Activated T-helper 2 cell treated with anti-CD3 and anti-CD28 coated beads, Interferon-gamma antibody, Interleukin-2, Interleukin-4, amounts not matched to agents 10 μg/mL and 5 μg/mL and 100 μg/mL, durations not matched to agents 14 hours and 24 hours and 36 hours (primary cell): Measurements from ENCODE around the gene ZBTB40. TPM values are rescaled to one million over a fixed set of nuclear protein-coding genes. Genes with fewer than 3 reads are reported as not detected.
A peak's percentile ranks its signal among the peaks of the same experiment; 100 is the strongest.

Experiments used
- DNase-seq: peaks from one replicate; pipeline ENCODE4 v3.0.0; 2021; ENCODE audit warnings: low spot score
- H3K27ac Mint-ChIP-seq: one replicate; pipeline ENCODE4 v1.8.0; 2021; ENCODE audit warnings: mixed read lengths
- H3K27me3 Mint-ChIP-seq: one replicate; pipeline ENCODE4 v1.8.0; 2021; ENCODE audit warnings: low read depth, mixed read lengths
- H3K36me3 Mint-ChIP-seq: one replicate; pipeline ENCODE4 v1.8.0; 2021; ENCODE audit warnings: low read depth, mixed read lengths
- H3K4me1 Mint-ChIP-seq: one replicate; pipeline ENCODE4 v1.8.0; 2021; ENCODE audit warnings: low read depth, mixed read lengths
- H3K4me3 Mint-ChIP-seq: one replicate; pipeline ENCODE4 v1.8.0; 2021; ENCODE audit warnings: low read depth, mild to moderate bottlenecking, moderate library complexity, mixed read lengths
- H3K9me3 Mint-ChIP-seq: one replicate; pipeline ENCODE4 v1.8.0; 2021; ENCODE audit warnings: mixed read lengths
- intact Hi-C: fragments of 100-400 bp; cut with micrococcal nuclease; formaldehyde crosslinking; loops from one replicate; pipeline ENCODE4 v1.15.1; 2023
- total RNA-seq: library from RNA; stranded (reverse); gene quantifications from 2 replicates; pipeline ENCODE4 v1.2.3, GENCODE V29; 2022

ZBTB40 gene
- total RNA-seq, 1 donor from 2014 or later, result 17.6 TPM

DNA sequence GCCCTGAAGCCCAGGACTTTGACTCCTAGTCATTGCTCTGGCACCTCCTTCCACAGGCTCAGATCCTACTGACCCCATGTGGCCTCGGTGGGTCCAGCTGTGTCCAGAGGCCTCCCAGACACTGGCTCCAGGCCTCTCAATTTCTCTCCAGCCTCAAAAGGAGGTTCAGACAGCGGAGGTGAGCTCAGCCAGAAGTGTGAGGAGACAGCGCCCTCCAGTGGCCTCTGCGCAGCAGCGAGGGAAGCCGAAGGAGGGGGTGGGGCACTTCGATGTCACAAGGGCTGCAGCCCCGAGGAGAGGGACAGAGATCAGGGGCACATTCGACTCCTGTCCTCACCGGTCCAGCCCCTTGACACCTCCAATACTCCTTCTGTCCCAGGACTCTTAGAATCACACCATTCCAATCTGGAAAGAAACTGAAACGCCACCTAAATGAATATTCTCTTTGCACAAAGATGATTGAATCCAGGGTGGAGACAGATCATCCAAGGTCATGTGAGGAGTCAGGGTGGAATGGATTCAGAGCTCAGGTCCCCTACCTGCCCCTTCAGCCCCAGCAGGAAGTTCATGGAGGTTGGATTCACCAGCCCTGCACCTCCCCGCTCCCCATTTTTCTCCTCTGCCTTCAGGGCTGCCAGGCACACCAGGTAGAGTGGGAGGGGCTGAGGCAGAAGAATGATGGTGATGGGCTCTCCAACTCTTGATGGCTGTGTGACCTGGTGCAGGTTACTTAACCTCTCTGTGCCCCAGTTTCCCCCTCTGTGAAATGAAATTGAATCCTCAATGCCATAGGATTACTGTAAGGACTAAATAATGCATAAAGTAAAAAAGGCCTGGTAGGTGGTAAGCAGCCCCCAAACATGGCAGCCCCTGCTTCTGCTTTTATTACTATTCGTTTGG, 34.8 kb upstream of the ZBTB40 start:
- Mint-ChIP-seq H3K4me1 (no peaks in the 10 kb centered on the region), H3K9me3 (no peaks in the 10 kb centered on the region), H3K4me3 (no peak overlapping the region), H3K27ac (no peak overlapping the region), H3K36me3 (no peaks in the 10 kb centered on the region), H3K27me3 (peaks cover 18% of the 10 kb centered on the region)
- intact Hi-C loops, result loop anchor here (1.0 kb wide), 1 partner anchor 285 kb away; no protein-coding TSS in a partner anchor
- peak; percentile 62 for DNase-seq

DNA sequence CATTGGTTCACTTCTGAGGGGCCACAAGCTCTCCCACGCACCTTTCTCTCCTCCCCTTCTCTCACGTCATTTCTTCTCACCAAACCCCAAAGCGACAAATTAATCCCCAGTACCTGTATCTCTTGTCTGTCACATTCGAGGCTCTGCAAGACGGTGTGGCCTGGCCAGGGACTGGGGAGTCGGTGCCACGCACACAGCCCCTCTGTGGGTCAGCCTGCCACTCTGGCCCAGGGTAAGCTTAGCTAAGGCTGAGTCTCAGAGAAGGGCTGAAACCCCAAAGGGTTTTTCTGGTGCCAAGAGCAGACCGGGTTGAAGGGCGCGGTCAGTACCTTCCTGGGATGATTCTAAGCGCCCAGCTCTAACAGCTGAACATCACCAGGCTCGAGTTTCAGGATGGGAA, 34.2 kb upstream of the ZBTB40 start:
- intact Hi-C loops, result no loop called here
- Mint-ChIP-seq H3K4me1 (no peaks in the 10 kb centered on the region), H3K36me3 (no peaks in the 10 kb centered on the region), H3K4me3 (no peak overlapping the region), H3K27me3 (peaks cover 18% of the 10 kb centered on the region), H3K27ac (no peak overlapping the region), H3K9me3 (no peaks in the 10 kb centered on the region)
- no peak for DNase-seq

DNA sequence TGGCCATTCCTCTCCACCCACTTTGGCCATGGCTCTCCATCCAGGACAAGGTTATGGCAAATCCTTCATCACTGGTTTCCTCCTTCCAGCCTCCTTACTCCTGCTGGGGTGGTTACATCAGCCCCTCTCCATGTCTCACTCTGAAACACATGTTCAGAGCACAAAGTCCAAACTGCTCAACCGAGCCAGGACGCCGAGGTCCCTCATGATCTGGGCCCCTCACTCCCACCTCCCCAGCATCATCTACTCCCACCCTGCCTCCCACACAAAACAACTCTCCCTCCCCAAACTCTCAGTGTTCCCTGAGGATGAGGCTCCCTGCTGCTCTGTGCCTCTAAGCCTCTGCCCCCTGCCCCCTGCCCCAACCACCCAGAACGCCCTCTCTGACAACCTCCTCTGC, 33.3 kb upstream of the ZBTB40 start:
- no peak for DNase-seq
- H3K36me3 Mint-ChIP-seq, result no peaks in the 10 kb centered on the region
- intact Hi-C loops, result no loop called here

DNA sequence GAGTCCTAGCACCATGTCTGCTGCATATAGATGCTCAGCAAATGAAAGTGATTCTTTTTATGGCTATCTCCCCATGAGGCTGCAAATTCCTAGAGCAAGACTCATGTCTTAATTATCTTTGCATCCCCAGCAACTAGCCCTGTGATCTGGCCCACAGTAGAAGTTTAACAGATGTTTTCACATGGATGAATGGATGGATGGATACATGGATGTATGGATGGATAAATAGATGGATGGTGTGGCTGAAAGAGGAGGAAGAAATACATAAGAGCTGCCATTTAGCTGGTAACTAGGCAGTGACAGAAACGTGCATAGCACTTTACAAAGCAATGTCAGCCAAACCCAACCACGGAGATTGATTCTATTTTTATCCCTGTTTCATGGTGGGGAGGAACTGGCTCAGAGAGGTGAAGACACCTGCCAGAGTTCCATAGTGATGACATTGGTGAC, 32.7 kb upstream of the ZBTB40 start:
- no peaks in the 10 kb centered on the region for H3K9me3 Mint-ChIP-seq
- no peak overlapping the region for H3K4me3 Mint-ChIP-seq
- intact Hi-C loops, result no loop called here
- H3K36me3 Mint-ChIP-seq, result no peaks in the 10 kb centered on the region
- H3K4me1 Mint-ChIP-seq, result no peaks in the 10 kb centered on the region
- H3K27ac Mint-ChIP-seq, result no peak overlapping the region
- peaks cover 18% of the 10 kb centered on the region for H3K27me3 Mint-ChIP-seq
- DNase-seq, result no peak

More for the DNA sequence above, 33.3 kb upstream of the ZBTB40 start:
- H3K4me3 Mint-ChIP-seq, result no peak overlapping the region
- no peak overlapping the region for H3K27ac Mint-ChIP-seq
- peaks cover 18% of the 10 kb centered on the region for H3K27me3 Mint-ChIP-seq
- H3K4me1 Mint-ChIP-seq, result no peaks in the 10 kb centered on the region
- no peaks in the 10 kb centered on the region for H3K9me3 Mint-ChIP-seq

DNA sequence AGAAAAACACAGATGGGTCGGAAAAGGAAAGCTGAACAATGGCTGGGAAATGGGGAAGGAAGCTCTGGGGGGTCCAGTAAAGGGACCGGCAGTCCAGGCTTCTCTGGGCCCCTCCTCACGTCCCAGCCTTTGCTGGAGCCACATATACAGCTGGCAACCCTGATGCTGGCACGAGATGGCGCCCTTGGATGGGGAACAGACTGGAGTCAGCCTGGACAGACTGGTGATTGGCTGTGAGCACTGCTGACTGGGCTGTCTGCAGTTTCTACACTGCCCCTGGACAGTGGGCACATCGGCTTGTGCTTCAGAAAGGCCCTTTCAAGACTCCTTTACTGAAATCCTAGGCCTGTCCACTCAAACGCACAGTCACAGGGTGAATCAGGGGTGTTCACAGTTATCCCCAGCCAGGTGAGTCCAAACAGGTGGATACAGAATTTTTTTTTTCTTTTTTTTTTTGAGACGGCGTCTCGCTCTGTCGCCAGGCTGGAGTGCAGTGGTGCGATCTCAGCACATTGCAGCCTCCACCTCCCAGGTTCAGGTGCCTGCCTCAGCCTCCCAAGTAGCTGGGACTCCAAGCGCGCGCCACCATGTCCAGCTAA, 31.1 kb upstream of the ZBTB40 start:
- Mint-ChIP-seq H3K27me3 (peaks cover 20% of the 10 kb centered on the region), H3K9me3 (no peaks in the 10 kb centered on the region), H3K36me3 (no peaks in the 10 kb centered on the region), H3K4me1 (no peaks in the 10 kb centered on the region), H3K4me3 (no peak overlapping the region), H3K27ac (no peak overlapping the region)
- intact Hi-C loops, result loop anchor here (1.0 kb wide), 1 partner anchor 222 kb away; no protein-coding TSS in a partner anchor
- peak; percentile 17 for DNase-seq

DNA sequence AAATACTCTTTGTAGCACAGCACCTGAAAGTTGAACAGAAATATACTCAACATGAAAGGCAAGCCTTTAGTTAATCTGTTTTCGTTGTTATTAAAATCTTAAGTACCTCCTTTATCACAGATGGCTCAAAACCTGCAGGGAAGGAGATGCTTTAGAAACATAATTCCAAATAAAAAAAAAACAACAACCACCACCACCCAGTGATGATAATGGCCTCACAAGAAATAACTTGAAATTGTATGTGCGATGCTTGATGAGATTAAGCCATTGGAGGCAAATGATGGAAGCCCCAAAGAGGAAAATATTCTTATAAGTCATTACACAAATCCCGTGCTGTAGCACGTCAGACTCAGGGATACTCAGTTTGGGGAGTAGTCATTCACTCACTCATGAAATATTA, 24.9 kb upstream of the ZBTB40 start:
- Mint-ChIP-seq H3K9me3 (no peaks in the 10 kb centered on the region), H3K4me3 (no peak overlapping the region), H3K27me3 (peaks cover 3% of the 10 kb centered on the region), H3K4me1 (no peaks in the 10 kb centered on the region), H3K27ac (no peak overlapping the region), H3K36me3 (no peaks in the 10 kb centered on the region)
- DNase-seq, result no peak
- intact Hi-C loops, result no loop called here

DNA sequence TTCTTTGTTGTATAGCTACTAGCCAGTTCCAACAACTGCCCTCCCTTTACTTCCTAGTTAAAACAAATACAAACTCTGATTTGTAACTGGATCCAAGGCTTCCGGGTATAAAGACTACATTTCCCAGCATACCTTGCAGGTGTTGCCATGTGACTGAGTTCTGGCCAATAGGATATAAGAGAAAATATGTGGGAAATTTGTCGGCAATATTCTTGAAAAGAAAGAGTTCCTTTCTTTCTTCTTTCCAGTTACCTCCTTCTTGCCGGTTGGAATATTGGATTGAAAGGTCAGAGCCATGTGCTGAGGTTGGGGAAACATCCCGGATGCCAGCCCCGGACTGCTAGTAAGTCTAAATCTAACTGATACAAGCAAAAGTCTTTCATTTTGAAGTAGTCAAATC, 23.0 kb upstream of the ZBTB40 start:
- Mint-ChIP-seq H3K9me3 (no peaks in the 10 kb centered on the region), H3K27me3 (peaks cover 7% of the 10 kb centered on the region), H3K4me3 (peak overlapping the region; percentile 73), H3K36me3 (no peaks in the 10 kb centered on the region), H3K4me1 (no peaks in the 10 kb centered on the region), H3K27ac (no peak overlapping the region)
- DNase-seq, result peak; percentile 18
- intact Hi-C loops, result loop anchor here (1.0 kb wide), 1 partner anchor 23 kb away; the partner anchor contains the start of gene ZBTB40

DNA sequence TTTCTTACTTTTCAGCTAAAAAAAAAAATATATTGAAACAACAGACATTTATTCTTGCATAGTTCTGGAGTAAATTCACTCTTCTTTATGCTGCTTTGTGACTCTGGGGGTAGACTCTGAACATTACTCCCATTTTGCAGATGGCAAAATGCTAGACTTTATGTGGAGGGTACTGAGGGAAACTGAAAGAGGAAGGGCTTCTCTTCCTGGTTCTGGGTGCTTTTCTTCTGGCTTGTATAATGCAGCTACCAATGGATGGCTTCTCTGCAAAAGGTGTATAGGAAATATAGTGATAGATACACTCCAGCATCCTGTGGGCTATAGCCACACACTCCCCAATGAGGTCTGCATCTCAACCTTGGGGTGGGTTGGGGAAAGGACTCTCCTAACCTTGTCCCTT, 19.7 kb upstream of the ZBTB40 start:
- intact Hi-C loops, result no loop called here

DNA sequence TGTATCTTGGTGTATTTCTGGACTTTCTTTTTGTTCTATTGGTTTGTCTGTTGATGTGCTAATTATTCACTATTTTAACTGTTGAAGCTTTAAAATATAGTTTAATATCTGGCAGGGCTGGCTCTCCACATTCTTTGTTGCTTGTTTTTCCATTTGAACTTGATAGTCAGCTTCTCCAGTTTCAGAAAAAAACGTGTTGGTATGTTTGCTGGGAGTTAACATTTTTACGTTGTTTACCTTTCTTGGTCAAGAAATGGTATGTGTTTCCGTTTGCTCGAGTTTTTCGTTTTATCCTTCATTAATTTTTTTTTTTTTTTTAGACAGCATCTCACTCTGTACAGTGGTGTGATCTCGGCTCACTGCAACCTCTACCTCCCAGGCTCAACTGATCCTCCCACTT, 16.9 kb upstream of the ZBTB40 start:
- H3K36me3 Mint-ChIP-seq, result no peaks in the 10 kb centered on the region
- intact Hi-C loops, result no loop called here
- peaks cover 12% of the 10 kb centered on the region for H3K27me3 Mint-ChIP-seq
- peaks cover 6% of the 10 kb centered on the region for H3K9me3 Mint-ChIP-seq
- H3K4me1 Mint-ChIP-seq, result no peaks in the 10 kb centered on the region
- no peak for DNase-seq
- no peak overlapping the region for H3K4me3 Mint-ChIP-seq
- no peak overlapping the region for H3K27ac Mint-ChIP-seq

More for the DNA sequence above, 19.7 kb upstream of the ZBTB40 start:
- H3K36me3 Mint-ChIP-seq, result no peaks in the 10 kb centered on the region
- peaks cover 11% of the 10 kb centered on the region for H3K27me3 Mint-ChIP-seq
- no peak for DNase-seq
- no peaks in the 10 kb centered on the region for H3K9me3 Mint-ChIP-seq
- no peaks in the 10 kb centered on the region for H3K4me1 Mint-ChIP-seq
- no peak overlapping the region for H3K4me3 Mint-ChIP-seq
- no peak overlapping the region for H3K27ac Mint-ChIP-seq

DNA sequence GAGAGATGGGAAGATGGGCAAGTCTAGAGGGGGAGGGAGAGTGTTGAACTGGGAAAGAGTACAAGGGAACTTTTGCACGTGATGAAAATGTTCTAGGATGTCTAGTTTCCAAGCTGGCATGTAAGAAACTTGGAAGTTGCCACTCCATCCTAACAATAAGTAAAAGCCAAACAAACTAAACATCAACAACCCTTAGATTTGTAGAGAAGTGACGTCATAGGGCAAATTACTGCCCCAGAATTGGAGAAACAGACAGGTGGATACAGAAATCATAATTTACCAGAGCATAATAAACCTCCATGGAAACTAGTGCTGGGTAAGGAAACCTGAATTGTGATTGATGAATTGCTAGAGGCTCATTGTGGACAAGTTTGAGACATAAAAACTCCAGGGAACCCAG, 14.7 kb upstream of the ZBTB40 start:
- Mint-ChIP-seq H3K4me3 (no peak overlapping the region), H3K36me3 (no peaks in the 10 kb centered on the region), H3K27ac (no peak overlapping the region), H3K4me1 (no peaks in the 10 kb centered on the region), H3K9me3 (peaks cover 26% of the 10 kb centered on the region), H3K27me3 (peaks cover 12% of the 10 kb centered on the region)
- DNase-seq, result no peak
- intact Hi-C loops, result no loop called here

DNA sequence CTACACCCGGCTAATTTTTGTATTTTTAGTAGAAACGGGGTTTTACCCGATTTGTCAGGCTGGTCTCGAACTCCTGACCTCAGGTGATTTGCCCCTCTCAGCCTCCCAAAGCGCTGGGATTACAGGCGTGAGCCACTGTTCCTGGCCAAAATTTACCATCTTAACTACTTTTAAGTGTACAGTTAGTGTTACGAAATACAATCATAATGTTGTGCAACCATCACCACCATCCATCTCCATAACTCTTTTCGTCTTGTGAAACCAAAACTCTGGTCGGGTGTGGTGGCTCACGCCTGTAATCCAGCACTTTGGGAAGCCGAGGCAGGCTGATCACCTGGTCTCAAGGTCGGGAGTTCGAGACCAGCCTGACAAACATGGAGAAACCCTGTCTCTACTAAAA, 14.1 kb upstream of the ZBTB40 start:
- Mint-ChIP-seq H3K27ac (no peak overlapping the region), H3K27me3 (peaks cover 15% of the 10 kb centered on the region), H3K4me3 (no peak overlapping the region), H3K9me3 (peaks cover 29% of the 10 kb centered on the region), H3K4me1 (no peaks in the 10 kb centered on the region), H3K36me3 (no peaks in the 10 kb centered on the region)
- intact Hi-C loops, result no loop called here
- DNase-seq, result no peak

DNA sequence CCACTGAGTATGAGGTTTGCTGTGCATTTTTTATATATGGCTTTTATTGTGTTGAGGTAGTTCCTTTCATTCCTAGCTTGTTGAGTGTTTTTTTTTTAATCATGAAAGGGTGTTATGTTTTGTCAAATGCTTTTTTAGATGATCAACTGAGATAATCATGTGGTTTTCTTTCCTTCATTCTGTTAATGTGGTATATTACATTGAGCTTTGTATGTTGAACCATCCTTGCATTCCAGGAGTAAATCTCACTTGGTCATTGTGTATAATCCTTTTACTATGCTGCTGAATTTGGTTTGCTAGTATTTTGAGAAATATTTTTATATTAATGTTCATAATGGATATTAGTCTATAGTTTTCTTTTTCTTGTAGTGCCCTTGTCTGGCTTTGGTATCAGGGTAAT, 11.1 kb upstream of the ZBTB40 start:
- H3K27me3 Mint-ChIP-seq, result peaks cover 8% of the 10 kb centered on the region
- DNase-seq, result no peak
- intact Hi-C loops, result no loop called here
- no peaks in the 10 kb centered on the region for H3K4me1 Mint-ChIP-seq
- no peaks in the 10 kb centered on the region for H3K36me3 Mint-ChIP-seq
- H3K4me3 Mint-ChIP-seq, result no peak overlapping the region
- H3K9me3 Mint-ChIP-seq, result peaks cover 34% of the 10 kb centered on the region
- H3K27ac Mint-ChIP-seq, result no peak overlapping the region

DNA sequence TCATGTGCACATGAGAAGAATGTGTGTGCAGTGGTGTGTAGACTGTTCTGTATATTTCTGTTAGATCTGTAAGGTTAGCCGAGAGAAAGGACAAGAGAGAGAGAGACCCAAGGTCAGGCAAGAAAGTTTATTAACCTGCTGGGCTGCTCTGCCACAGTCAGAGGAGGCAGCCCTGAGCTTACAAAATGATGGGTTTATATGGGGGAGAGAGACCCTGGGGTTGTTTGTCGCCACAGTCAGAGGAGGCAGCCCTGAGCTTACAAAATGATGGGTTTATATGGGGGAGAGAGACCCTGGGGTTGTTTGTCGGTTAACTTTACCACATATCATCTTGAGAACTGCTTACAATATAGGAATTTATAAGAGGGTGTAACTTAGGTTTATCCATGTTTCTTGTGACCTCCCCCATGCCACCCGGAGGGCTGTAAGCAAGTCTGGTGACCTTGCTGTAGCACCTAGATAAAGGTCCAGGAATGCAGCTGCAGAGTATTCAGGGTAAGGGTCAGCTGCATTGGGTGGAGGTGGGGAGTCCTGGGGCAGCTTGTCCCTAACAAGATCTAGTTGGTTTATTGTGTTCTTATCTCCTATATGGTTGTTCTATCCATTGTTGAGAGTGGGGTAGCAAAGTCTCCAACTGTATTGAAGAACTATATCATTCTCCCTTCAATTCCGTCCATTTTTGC, 9.3 kb upstream of the ZBTB40 start:
- H3K27ac Mint-ChIP-seq, result no peak overlapping the region
- no peak overlapping the region for H3K4me3 Mint-ChIP-seq
- H3K4me1 Mint-ChIP-seq, result no peaks in the 10 kb centered on the region
- intact Hi-C loops, result no loop called here
- H3K9me3 Mint-ChIP-seq, result peaks cover 34% of the 10 kb centered on the region
- DNase-seq, result no peak
- H3K27me3 Mint-ChIP-seq, result peaks cover 17% of the 10 kb centered on the region
- H3K36me3 Mint-ChIP-seq, result no peaks in the 10 kb centered on the region
